HG03558 (cell line): Measurements from ENCODE around the gene TNS1.

Experiments used
- ATAC-seq: cut with Tn5 transposase; IDR thresholded peaks from one replicate; pipeline ENCODE4 v1.9.1; 2021; ENCODE audit warnings: moderate number of reproducible peaks; ENCODE audit not compliant: unreplicated experiment; ENCODE audit errors: extremely low read depth

TNS1 gene

DNA sequence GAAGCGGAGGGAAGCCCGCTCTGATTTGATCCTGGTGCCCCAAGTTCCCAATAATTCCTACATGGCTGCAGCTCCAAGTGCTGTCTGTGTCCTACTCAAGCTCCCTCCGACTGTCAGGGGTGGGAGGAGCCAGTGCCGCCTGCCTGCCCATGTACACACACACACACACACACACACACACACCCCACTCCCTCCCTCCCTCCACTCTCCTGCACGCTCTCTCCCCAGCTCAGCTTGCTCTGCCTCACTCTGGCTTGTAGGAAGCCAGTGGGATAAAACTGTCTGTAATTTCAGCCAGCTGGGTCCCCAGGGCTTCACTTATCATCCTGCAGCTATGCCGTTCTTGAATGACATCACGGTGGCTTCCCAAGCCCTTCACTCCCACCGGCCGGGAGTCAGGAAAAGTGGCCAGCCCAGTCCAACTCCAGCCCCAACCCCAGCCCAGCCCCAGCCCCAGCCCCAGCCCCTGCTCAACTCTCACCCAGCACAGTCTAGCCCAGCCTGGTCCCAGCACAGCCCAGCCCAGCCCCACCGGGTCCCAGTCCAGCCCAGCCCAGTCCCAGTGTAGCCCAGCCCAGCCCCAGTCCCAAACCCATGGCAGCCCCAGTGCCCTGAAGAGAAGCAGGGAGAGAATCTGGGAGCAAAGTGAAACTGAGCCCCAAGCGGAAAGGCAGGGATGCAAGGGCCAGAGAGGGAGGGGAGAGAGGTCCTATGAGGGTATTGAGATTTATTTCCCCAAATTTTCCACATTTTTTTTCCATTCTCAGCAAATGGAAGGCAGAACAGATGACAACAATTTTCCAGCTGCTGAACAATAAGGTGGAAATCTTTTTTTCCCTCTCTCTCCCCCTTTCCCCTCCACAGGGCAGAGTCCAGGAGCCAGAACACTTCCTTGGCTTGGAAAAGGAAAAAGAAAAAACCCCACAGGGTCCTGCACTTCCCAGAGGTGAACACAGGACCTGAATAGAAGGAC lies 144.0 kb downstream of the TNS1 start:
- ATAC-seq = no peak

DNA sequence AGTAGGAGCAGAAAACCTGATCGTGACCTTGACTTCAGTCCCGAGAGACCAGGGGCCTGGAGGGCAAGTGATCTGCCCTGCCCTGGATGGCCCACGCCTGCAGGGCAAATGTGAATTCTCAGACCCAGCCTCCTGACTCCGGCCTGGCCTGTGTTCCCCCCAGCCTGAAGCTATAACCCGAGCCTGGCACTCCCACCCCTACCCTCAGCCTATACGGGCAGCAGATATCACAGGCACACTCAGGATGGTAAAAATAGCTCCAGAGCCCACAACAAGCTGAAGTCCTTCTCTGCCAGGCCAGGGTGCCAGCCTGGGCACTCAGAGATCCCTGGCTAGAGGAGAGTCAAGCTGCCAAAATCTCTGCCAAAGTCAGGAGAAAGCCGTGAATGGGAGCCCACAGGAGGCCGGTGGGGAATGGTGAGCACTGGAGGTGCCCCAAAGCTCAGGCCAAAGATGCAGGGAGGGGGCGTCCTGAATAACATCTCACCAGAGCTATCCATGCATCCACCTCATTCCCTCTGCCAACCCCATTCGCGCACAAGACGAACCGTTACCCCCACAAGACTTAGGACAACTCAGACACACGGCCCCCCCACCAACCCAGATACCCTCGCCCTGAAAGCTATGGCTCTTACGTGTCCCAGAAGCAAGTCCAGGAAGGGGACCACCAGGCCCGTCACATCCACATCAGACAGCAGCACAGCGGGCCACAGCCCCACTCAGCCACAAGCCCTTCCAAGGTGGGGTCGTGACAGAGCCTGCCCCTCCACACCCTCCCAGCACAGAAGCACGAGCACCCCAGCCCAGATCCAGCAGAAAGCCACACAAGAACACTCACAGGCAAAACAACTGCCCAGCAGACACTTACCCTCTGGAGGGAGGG lies 144.9 kb downstream of the TNS1 start:
- no peak for ATAC-seq

DNA sequence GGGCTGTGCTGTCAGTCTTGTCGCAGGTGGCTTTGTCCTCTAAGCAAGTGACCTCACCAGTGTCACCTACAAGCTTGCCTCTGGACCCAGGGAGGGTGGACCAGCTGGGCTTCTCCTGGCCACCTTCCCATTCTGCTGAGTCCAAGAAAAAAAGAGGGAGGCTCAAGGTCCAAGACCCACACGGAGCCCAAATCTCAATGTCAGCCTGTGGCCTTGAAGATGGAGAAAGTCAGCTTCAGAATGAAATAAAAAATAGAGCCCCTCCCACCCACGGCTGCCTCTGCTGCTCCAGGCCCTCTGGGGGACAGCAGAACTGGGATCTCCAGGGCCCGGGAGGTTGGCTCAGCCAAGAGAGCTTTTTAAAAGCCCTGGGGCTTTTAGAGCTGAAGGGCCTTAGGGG lies 145.9 kb downstream of the TNS1 start:
- no peak for ATAC-seq

DNA sequence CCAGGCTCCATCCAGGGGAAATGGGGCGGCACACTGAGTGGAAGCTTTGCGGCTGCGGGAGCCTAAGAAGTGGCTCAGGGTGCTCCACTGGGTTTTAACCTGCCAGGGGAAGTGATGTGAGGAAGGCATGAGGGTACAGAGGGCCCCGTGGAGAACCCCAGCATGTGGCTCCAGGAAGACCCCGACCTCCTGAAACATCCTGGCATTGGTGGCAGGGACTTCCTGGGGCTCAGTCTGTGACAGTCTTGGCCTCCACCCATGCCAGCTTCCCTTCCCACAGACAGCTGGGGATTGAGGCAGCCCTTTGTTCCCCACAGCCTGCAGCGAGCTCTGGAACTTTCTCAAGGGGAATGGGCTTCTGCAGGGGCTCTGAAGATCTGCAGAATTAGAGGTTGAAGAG lies 146.6 kb downstream of the TNS1 start:
- ATAC-seq = no peak

DNA sequence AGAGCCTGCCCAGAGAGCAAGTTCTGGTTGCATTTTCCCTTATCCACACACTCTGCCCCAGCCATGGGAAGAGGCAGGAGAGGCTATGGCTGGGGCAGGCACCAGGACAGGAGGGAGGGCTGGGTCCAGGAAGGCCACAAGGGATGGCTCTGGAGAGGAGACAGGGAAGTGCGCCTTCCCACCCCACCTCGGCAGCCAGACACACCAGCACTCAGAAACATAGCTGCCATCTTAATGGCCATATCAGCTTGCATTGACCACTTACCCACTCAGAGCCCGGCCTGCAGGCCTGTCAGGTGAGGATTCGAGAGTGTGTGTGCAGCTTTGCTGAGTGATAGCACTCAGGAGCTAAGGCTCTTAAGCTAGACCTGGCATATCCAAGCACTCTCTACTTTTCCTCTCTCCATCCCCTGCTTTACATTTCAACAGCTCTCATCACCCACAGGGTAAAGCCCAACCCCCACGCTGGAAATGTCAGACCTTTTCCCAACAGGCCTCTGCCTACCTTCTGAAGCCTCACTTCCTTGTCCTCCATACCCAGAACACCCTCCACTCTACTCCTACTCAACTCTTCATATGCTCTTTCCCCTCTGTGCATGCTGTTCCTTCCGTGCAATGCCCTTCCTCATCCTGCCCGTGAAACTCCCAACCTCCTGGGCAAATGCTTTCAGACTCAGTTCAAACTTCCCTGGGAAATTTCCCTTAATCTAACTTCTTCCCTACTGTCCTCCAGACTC lies 147.9 kb downstream of the TNS1 start:
- no peak for ATAC-seq

DNA sequence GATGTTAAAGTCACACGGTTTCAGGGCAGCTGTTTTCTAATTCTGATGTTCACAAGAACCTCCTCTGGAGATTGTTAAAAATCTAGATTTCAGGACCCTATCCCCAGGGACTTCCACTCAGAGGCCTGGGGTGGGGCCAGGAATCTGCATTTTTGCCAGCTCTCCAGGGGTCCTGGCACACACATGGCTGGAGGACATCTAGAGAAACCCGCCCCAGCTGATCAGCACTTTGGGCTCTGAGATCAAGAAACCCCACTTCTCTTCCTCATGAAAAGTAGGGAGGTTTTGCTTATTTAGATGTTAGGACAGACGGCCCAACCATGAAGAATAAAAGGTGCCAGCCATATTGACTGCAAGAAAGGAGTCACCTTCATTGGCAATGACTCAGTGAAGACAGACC lies 148.8 kb downstream of the TNS1 start:
- ATAC-seq = no peak

DNA sequence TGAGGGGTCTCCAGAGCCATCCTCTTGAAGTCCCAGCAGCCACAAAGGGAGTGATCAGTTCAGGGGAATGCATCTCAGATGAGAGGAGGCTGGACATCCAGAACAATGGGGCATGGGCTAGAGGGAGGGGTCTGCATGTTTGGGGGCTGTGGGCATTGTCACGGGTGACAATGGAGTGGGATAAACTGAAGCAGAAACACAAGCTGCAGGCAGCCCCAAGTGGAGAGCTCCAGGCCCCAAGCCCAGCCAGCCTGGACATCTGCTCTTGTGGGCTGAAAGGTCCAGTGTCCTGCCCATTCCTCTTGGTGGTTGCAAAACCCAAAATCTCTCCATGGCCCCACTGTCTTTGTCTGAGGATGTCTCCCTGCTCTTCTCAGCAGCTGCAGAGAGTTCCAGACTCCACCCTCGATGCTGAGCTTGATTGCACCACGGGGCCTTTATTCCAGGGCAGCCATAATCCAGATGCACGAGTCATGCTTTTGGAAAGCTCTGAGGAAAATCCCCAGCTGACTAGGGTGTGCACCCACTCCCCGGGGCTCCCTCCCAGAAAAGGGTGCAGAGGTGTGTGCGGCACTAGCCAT lies 149.4 kb downstream of the TNS1 start:
- ATAC-seq = no peak

DNA sequence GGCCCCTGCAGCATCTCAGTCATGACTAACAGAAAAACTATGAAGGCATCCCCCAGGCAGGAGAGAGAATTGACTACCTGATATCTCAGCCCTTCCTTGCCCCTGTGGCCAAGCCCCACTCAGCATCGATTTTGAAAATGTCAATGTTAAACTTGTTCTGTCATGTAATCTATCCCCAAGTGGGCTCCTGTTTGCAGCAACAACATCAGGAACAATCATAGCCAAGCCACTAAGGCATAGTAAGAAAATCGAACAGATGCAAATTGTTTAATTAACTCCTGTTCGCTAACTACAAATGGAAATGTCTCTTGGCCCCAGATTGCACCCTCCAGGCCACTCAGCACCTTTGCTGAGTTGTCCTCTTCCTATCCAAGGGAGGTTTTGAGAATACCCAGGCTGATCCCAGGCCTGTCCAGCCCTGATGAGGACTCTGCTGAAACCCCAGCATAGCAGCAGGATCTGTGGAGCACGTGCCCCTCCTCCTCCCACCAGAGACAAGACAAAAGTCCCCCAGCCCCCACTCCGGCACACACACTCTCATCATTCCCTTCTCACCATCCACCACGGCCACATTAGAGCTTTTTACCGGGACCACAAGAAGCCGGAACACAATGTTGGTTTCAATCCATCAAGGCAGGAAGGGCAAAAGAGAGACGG lies 150.1 kb downstream of the TNS1 start:
- no peak for ATAC-seq

DNA sequence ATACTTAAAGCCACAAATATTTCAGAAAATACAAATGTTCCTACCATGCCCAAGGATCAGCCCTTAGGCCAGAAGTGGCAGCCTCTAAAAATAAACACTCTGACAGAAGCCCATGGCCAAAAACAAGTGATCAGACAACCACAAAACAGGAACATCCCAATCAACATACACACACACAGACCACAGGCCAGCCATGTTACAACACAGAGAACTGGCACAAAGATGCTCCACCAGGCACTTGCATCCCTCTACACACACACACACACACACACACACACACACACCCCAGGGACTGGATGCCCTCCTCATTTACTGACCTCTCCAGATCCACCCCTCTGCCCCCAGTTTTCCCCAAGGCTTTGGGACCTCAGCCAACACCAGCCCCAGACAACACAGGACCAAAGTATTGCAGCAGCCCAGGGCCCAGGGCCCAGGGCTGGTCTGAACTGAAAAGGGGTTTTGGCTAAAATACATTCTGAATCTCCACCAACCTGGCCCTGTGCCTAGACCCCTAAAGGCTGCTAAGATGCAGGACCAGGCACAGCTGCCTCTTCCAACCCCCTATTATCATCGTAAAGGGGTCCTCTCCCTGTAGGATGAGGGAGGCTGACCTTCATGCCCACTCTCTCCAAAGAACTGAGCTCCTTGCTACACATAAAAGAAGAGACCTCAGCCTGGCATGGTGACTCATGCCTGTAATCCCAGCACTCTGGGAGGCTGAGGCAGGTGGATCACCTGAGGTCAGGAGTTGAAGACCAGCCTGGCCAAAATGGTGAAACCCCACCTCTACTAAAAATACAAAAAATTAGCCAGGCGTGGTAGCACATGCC lies 151.4 kb downstream of the TNS1 start:
- no peak for ATAC-seq

DNA sequence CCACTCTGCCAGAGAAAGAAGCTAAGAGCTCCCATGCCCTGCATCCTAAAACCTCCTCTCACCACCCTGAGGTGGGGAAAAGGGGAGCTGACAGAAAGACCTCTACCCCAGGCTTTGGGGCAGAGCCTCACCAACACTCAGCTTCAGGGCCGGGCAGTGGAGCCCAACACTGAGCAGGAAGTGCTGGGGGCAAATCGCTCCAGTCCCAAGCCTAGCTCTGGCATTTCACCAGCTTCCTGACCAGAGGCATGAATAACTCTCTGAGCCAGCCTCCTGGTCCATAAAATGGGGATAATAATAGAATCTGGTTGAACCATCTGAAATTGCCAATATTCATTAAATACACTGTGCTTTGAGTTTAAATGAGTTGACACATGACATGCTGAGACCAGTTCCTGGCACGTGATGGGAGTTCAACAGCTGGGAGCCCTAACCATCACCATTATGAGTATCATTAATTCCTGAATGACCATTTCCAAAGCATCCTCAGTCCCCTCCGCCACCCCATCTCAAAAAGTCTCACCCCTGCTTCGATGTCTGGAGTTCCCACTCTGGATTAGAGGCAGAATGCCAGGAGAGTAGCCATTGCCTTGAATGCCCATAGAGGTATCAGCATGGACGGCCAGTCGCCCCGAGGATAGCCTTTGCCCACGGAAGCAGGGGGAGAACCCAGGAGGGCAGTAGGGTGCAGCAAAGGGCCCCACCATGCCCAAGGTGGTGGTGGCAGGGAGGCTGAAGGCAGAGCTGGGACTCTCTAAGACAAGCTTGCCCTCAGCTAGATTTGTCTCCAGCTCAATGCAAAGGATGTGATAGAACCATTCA lies 153.4 kb downstream of the TNS1 start:
- no peak for ATAC-seq

DNA sequence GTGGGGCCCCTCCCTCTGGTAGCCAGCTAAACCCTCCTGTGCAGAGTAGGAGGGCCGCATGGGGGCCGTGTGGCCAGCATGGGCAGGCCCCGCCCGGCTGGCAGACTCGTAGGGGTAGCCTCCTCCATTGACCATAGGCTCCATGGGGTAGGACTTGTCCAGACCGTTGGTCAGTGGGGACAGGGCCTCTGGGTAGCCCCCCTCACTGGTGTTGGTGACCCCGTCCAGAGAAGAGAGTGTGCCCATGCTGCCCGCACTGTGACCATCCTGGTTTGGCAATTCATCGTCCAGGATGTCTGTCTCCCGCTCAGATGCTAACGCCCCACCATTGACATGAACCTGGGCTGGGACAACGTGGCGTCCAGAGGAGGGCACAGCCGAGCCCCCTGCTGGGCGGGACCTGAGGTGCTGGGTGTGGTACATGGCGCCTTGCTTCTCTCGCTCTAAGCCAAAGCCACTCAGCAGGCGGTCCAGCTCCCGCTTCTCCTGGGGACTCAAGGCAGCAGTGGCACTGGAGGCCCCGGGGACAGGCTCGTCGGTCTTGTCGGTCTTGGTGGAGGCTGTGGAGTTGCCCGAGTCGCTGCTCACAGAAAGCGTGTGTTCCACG lies 154.3 kb downstream of the TNS1 start:
- no peak for ATAC-seq

DNA sequence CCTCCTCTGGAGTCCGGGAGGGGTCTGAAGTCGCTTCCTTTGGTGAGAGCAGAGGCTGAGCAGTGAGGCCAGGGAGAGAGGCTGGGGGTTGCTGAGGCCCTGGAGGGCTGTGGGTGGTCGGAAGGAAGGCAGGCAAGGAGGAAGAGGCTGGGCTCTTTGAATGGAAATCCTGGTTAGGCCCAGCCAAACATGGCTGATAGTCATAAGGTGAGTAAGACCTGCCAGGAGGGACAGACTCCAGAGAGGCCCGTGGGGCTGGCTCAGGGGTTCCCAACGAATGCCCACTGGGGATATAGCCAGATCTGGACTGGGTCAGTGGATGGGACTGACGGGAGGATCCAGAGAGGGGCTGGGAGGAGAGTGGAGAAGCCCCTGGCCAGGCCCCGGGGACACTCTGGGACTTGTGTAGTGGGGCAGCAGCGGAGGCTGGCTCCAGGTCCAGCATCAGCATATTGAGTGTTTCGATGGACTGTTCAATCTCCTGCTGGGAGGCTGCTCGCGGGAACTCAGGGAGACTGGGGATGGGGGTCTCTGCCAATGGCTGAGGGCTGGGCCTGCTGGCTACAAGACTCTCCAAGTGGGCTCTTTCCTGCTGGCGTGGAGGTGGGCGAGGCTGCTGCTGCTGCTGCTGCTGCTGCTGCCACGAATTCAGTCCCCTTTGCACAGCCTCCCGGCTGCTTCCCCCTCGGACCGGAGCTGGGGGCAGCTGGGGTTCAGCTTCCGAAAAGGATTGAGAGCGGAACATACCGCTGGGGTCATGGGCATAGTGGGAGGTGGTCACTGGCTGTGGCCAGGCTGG lies 155.0 kb downstream of the TNS1 start:
- no peak for ATAC-seq

DNA sequence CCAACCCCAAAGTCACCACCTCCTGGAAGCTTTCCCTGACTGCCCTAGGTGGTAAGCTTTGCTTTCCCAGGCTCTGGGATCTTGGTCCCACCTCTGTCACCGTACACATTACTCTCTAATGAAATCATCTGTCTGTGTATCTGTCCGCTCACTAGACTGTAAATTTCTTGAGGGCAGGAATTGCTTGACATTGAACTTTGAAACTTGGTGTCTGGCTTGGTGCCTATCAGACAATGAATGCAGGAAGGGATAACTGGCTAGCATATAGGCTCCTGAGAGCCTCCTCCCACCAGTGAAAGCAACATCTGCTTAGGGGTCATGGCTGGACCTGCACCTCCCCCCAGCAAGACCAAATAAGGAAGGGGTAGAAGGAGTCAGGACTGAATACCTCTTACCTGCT lies 155.7 kb downstream of the TNS1 start:
- no peak for ATAC-seq

DNA sequence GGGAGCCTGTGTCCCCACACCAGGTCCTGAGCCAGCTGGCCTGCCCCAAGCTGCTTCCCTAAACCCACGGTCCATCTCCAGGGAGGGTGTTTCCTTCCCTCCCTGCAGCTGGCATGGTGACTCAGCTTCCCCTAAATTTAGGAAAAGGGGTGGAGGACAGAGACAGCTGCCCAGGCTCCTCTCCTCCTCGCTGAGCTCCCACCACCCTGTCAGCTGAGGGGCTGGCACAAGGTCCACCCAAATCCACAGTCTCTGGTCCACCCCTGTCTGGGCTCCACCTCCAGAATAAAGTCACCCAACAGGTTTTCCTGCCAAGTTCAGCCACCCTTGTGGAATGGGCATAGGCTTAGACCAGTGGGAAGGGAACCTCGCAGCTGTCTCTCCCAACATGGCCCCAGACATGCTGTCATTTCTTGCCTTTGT lies 156.5 kb downstream of the TNS1 start:
- ATAC-seq = no peak

DNA sequence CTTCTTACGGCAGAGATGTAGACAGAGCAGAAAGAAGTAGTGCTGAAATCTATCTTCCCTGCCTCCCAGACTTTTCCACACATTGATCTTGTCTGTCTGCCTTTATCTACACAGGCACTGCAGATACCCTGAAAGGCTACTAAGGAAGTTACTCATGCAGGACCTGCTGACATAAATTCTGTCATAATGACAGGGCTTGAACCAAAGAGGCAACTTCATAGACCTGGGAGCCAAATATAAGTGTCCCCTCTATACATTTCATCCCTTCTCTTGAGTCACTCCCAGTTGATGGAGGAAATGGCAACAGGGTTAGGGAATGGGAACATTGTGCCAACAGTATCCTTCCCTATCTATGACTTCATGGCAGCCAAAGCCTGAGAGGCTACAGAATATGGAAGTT lies 157.5 kb downstream of the TNS1 start:
- no peak for ATAC-seq

DNA sequence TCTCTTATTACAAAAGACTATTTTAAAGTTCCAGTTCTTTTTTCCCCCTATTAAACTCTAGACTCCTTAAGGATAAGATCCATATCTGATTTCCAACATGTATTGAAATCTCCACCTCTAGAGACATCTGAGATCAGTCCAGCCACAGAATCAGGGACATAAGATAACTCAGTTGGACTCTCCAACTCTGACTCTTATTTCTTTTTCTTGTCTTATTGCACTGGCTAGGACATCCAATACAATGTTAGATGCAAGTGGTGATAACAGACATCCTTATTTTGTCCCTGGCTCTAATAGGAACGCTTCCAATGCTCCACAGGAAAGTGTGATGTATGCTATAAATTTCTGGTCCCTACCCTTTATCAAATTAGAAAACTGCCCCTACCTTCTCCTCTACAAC lies 158.1 kb downstream of the TNS1 start:
- no peak for ATAC-seq

DNA sequence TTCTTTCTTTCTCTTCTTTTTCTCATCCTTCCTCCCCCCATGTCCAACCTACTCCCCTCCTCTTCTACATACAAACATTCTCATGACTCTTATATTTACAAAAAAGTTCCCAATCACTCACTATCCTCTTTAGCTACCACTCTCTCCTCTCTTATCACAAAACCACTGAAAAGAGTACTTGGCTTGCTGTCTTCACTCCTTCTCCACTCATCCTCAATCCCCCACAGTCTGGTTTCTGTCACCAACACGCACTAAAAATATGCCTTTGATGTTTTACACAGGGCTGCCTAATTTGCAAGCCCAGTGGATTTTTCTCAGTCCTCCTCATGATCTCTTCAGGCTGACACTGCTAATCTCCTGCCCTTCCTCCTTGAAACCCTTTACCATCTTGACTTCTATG lies 159.5 kb downstream of the TNS1 start:
- no peak for ATAC-seq
